Measurements from ENCODE around the gene NUP35. TPM values are rescaled to one million over a fixed set of nuclear protein-coding genes. Genes with fewer than 3 reads are reported as not detected.

The NUP35 gene
- 10 to 100 TPM in 2 of 4 donors, 1 to 10 TPM in 2; 5.9 to 32.8 (median 19.0) TPM for total RNA-seq

DNA sequence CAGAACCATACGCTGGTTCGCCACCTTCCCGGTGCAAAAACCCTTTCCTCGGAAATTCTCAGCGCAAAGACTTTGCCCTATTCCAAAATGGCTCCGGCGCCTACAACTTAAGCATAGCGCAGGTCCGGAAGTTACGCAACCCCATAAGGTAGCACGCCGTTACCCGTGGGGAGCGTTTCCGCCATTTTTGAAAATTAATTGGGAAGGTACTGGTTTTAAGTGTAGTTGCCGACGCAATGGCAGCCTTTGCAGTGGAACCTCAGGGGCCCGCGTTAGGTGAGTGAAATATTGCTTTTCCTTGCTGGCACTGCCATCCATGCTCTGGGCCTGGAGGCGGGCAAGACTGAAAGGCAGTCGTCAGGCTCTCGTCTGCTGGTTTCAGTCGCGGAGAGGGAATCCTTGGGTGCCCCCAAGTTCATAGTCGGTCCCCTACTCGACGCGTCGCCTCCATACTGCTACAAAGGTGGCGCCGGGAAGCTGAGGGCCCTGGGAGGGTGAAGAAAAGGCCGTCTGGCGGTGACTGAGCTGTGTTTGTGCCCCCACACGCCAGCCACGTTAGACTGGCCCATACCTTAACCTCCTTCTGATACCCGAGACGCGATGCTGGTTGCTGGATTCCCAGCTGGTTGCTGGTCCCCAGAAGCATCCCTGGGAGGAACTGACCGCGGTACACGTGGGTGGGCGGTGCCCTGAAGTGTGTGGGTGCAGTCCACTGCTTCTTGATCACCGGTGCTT lies at the start of gene NUP35:
TSS of gene NUP35 (plus strand) at position 222 of the 735 bp plus-strand sequence. CDS start at position 237, 15 bp downstream.
- TF ChIP-seq CTCF (IDR thresholded peaks at IDR 0.05) = no peak
- peak in 1 of 2 donors; percentile 38 for TF ChIP-seq POLR2A (IDR thresholded peaks at IDR 0.05)
- intact Hi-C loops (cut with DNase I; ENCODE audit: low total_unique reads) = no loop called here

GRCh38 chr2:183078163-183078463 lies 46.1 kb upstream of the NUP35 start:
- H3K4me1 ChIP-seq = no peaks in the 10 kb centered on the region
- no peaks in the 10 kb centered on the region for H3K36me3 ChIP-seq
- H3K27ac ChIP-seq = peak overlapping the region; percentile 84 to 96
- peak overlapping the region; percentile 54 to 70 for H3K4me3 ChIP-seq
- TF ChIP-seq CTCF (IDR thresholded peaks at IDR 0.05) (no peak), POLR2A (IDR thresholded peaks at IDR 0.05) (no peak)
- intact Hi-C loops (cut with DNase I; ENCODE audit: low total_unique reads) = no loop called here
- H3K9me3 ChIP-seq = no peaks in the 10 kb centered on the region
- H3K27me3 ChIP-seq = no peaks in the 10 kb centered on the region
- peak in 1 of 2 donors; percentile 33 for DNase-seq

More for the DNA sequence above, at the start of gene NUP35:
- DNase-seq = peak; percentile 88 to 91
- Histone ChIP-seq H3K27me3 (no peaks in the 10 kb centered on the region), H3K4me3 (peak within 1 kb of the TSS; percentile 77 to 79), H3K9me3 (no peaks in the 10 kb centered on the region), H3K4me1 (no peaks in the 10 kb centered on the region), H3K27ac (peak within 1 kb of the TSS; percentile 84 to 93), H3K36me3 (no peaks in the 10 kb centered on the region)

DNA sequence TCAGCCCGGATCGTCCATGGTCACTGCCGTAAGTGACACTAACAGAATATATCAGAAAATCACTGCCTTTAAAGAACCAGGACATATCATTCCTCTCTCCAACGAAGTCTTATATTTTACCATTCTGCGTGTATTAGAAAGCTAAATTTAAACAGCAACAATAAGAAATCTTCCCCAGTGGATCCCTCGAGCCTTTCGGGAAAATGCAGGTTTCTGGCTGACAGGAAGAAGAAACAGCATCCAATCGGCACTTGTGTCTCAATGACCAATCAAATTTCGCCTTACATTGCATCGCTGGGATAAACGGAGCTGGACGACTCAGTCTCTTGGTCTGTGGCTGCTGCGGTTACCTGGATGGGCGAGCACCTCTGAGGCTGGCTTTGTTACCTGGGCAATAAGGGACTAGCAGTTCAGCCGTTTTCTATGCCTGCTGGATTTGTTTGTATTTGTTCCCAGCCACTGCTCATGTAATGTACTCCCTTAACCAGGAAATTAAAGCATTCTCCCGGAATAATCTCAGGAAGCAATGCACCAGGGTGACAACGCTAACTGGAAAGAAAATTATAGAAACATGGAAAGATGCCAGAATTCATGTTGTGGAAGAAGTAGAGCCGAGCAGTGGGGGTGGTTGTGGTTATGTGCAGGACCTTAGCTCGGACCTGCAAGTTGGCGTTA lies 45.6 kb upstream of the NUP35 start, which contains the start of gene DUSP19:
TSS of gene DUSP19 (plus strand) at position 284 of the 675 bp plus-strand sequence. CDS start at position 471, 187 bp downstream.
- intact Hi-C loops (cut with DNase I; ENCODE audit: low total_unique reads) = no loop called here

DNA sequence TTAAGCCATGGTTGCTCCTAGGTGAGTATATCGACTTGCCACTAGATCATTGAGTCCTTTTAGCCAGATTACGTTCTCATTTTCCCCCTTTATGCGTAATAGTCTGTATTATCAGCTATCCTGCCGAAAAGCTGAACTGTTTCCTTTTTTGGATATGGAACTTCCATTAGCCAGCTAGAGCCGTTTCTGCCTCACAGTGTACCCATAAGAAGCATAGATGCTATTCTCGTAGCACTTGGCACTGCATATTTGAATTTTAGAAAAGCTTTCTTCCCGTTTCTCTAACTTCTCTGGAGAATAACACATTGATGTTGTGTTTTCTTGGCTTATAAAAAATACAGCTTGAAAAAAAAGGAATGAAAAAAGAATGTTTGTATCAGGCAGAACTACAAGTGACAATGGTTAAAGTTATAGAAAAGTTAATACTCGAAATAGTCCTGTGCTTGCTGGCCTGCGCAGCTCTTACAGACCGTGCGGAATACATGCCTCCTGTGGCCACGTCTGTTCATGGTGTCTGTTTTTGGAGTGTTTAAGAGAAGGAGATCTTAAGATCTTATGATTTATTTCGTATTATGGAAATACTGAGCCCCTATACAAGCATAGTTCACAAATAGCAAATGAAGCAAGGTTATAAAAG lies 45.0 kb upstream of the NUP35 start:
- TF ChIP-seq POLR2A (IDR thresholded peaks at IDR 0.05) = no peak
- TF ChIP-seq CTCF (IDR thresholded peaks at IDR 0.05) = no peak
- intact Hi-C loops (cut with DNase I; ENCODE audit: low total_unique reads) = no loop called here
- H3K4me3 ChIP-seq = peak overlapping the region; percentile 54 to 70
- no peaks in the 10 kb centered on the region for H3K4me1 ChIP-seq
- H3K27ac ChIP-seq = peak overlapping the region; percentile 84 to 96
- H3K36me3 ChIP-seq = no peaks in the 10 kb centered on the region
- no peaks in the 10 kb centered on the region for H3K9me3 ChIP-seq
- DNase-seq = no peak
- H3K27me3 ChIP-seq = no peaks in the 10 kb centered on the region

More for the DNA sequence above, 45.6 kb upstream of the NUP35 start, which contains the start of gene DUSP19:
- Histone ChIP-seq H3K27me3 (no peaks in the 10 kb centered on the region), H3K9me3 (no peaks in the 10 kb centered on the region), H3K36me3 (no peaks in the 10 kb centered on the region), H3K27ac (peak within 1 kb of the TSS; percentile 84 to 96), H3K4me1 (no peaks in the 10 kb centered on the region), H3K4me3 (peak within 1 kb of the TSS; percentile 54 to 70)
- DNase-seq = peak; percentile 91 to 96
- TF ChIP-seq CTCF (IDR thresholded peaks at IDR 0.05) = peak in 1 of 4 experiments; percentile 4
- TF ChIP-seq POLR2A (IDR thresholded peaks at IDR 0.05) = peak; percentile 63 to 88

All from uterus (tissue), 4 donors.